ENCODE measurements around the gene TLNRD1. TPM values are rescaled to one million over a fixed set of nuclear protein-coding genes. Genes with fewer than 3 reads are reported as not detected.

The TLNRD1 gene
- polyA plus RNA-seq, 3 donors, result 7.1 to 10.8 (median 8.4) TPM

DNA sequence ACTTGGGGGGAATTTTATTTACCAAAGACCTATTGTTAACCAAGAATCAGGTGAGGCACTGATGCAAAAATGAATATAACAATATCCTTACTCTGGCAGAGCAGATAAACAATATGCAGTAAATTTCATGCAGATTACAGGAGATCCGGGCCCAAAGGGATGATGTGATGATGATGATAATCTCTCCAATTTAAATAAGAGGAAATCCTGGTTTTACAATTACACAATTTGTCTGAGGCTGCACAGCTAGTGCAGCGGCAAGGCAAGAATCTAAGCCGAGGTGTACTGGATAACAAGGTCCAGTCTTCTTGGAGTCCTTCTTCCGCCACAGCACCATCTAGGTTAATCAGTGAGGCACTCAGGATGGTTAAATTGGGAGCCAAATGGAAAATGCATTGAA lies 8.7 kb upstream of the TLNRD1 start:
- DNase-seq (ENCODE audit: extremely low read depth in 1 of 11, low read depth in 9 of 11, low spot score in 4 of 11), result no peak

- DNase-seq (ENCODE audit: extremely low read depth in 1 of 11, low read depth in 9 of 11, low spot score in 4 of 11), result no peak
These were observed 8.3 kb upstream of the TLNRD1 start for GRCh38 chr15:80992441-80992840.

DNA sequence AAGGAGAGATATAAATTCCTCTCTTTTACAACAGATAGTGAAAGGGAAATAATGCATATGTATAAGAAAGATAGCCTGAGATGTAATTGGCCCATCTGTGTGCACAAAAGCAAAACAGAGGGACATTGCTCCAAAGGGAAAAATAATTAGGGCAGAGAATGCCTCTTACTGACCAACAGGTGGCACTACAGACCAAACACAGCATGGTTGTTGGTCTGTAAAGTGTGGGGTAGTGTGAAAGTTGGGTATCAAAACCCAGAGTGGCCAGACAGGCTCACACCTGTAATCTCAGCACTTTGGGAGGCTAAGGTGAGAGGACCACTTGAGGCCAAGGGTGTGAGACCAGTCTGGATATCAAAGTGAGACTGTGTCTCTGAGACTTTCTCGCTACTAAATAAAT lies 4.5 kb upstream of the TLNRD1 start:
- no peak for DNase-seq (ENCODE audit: extremely low read depth in 1 of 11, low read depth in 9 of 11, low spot score in 4 of 11)

DNA sequence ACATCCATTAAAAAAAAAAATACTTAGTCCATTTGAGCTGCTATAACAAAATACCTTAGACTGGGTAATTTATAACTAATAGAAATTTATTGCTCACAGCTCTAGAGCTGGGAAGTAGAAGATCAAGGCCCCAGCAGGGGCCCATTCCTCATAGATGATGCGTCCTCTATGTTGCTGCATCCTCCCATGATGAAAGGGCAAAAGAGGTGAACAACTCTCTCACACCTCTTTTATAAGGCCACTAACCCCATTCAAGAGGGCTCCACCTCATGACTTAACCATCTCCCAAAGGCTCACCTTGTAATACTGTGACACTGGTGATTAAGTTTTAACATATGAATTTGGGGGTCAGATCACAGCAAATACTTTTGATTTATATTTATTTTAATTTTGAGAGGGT lies 3.0 kb upstream of the TLNRD1 start:
- no peak for DNase-seq (ENCODE audit: extremely low read depth in 1 of 11, low read depth in 9 of 11, low spot score in 4 of 11)

- DNase-seq (ENCODE audit: extremely low read depth in 1 of 11, low read depth in 9 of 11, low spot score in 4 of 11), result no peak
These were observed 2.5 kb upstream of the TLNRD1 start for GRCh38 chr15:80998251-80998650.

DNA sequence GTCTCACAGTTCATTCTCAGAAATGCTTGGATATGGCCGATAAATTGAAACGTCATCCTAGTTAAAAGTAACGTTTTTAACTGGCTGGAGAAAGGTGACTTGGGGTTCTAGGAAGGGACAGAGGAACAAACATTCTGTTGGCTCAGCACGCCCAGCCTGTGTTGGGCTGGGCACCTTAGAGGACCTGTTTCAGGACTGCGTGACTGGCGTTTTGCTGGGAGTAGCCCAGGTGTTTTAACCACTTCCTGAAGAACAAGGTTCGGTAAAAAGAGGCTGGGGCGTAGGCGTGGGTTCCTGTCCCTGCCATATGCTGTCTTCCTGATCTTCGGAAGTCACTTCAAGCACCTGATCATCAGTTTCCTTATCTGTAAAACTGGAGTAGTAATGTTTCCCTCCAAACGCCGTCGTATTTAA lies 1.1 kb upstream of the TLNRD1 start:
- DNase-seq (ENCODE audit: extremely low read depth in 1 of 11, low read depth in 9 of 11, low spot score in 4 of 11), result no peak

GRCh38 chr15:81000144-81000623 lies 539 bp upstream of the TLNRD1 start:
- DNase-seq (ENCODE audit: extremely low read depth in 1 of 11, low read depth in 9 of 11, low spot score in 4 of 11), result peak in 1 of 11 donors; percentile 30

GRCh38 chr15:81001152-81002008 lies 657 bp downstream of the TLNRD1 start:
- peak in 3 of 11 donors; percentile 26 to 45 (median 39) for DNase-seq (ENCODE audit: extremely low read depth in 1 of 11, low read depth in 9 of 11, low spot score in 4 of 11)

DNA sequence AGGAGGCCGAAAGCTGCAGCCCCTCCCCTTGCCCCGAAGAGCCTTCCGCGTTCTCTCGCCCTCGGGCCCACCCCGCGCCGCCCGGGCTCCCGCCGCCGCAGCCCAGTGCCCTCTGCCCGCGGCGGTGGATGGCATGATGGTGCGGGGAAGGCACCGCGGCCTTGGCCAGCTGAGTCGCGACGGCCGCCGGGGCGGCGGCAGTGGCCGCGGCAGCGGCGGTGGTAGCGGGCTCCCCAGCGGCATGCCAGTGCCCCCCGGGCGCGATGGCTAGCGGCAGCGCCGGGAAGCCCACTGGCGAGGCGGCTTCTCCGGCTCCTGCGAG lies 1.2 kb downstream of the TLNRD1 start:
- peak in 1 of 11 donors; percentile 15 for DNase-seq (ENCODE audit: extremely low read depth in 1 of 11, low read depth in 9 of 11, low spot score in 4 of 11)

DNA sequence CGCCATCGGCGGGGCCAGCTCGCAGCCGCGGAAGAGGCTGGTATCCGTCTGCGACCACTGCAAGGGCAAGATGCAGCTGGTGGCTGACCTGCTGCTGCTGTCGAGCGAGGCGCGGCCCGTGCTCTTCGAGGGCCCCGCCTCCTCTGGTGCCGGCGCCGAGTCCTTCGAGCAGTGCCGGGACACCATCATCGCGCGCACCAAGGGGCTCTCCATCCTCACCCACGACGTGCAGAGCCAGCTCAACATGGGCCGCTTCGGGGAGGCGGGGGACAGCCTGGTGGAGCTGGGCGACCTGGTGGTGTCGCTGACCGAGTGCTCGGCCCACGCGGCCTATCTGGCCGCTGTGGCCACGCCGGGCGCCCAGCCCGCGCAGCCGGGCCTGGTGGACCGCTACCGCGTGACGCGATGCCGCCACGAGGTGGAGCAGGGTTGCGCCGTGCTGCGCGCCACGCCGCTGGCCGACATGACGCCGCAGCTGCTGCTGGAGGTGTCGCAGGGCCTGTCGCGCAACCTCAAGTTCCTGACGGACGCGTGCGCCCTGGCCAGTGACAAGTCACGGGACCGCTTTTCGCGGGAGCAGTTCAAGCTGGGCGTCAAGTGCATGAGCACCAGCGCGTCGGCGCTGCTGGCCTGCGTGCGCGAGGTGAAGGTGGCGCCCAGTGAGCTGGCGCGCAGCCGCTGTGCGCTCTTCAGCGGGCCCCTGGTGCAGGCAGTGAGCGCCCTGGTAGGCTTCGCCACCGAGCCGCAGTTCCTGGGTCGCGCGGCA lies 1.8 kb downstream of the TLNRD1 start:
- DNase-seq (ENCODE audit: extremely low read depth in 1 of 11, low read depth in 9 of 11, low spot score in 4 of 11), result no peak

GRCh38 chr15:81003097-81003350 lies 2.3 kb downstream of the TLNRD1 start:
- DNase-seq (ENCODE audit: extremely low read depth in 1 of 11, low read depth in 9 of 11, low spot score in 4 of 11), result no peak

- no peak for DNase-seq (ENCODE audit: extremely low read depth in 1 of 11, low read depth in 9 of 11, low spot score in 4 of 11)
These were observed 5.4 kb downstream of the TLNRD1 start for GRCh38 chr15:81006124-81006523.

- DNase-seq (ENCODE audit: extremely low read depth in 1 of 11, low read depth in 9 of 11, low spot score in 4 of 11), result no peak
These were observed 6.8 kb downstream of the TLNRD1 start for GRCh38 chr15:81007428-81008064.

- DNase-seq (ENCODE audit: extremely low read depth in 1 of 11, low read depth in 9 of 11, low spot score in 4 of 11), result no peak
These were observed 7.6 kb downstream of the TLNRD1 start for GRCh38 chr15:81008312-81008711.

DNA sequence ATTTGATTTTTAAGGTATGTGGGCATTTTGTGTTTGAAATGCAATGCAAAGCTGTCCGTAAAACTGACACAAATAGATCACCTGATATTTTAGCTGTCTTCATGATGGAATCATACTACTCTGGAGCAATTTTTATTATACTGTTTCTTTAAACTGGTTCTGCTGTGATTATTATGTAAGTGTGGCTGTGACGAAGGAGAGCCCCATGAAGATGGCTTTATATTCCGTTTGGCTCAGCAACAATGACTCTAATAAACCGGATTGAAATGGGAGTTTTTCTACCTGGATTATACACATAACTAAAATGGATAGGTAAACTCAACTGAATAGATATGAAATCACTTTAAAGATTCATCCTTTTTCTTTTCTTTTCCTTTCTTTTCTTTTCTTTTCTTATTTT lies 9.4 kb downstream of the TLNRD1 start:
- no peak for DNase-seq (ENCODE audit: extremely low read depth in 1 of 11, low read depth in 9 of 11, low spot score in 4 of 11)

DNA sequence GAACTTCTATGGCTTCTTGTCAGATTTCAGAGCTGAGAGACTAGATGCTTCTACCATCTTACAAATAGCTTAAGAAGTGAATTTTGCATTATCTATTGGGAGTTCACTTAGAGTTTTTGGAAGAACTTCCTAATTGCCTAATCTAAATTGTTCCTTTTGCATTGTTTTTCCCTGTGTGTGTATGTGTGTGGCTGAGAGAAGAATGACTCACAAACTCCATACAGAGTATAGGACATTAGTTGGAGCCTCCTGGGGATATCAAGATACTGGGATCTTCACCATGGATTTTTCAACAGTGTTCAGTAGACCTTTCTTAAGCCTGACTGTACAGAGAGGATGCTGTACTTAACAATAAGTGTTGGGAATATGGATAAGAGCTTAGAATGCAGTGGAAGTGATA lies 10.9 kb downstream of the TLNRD1 start:
- no peak for DNase-seq (ENCODE audit: extremely low read depth in 1 of 11, low read depth in 9 of 11, low spot score in 4 of 11)

DNA sequence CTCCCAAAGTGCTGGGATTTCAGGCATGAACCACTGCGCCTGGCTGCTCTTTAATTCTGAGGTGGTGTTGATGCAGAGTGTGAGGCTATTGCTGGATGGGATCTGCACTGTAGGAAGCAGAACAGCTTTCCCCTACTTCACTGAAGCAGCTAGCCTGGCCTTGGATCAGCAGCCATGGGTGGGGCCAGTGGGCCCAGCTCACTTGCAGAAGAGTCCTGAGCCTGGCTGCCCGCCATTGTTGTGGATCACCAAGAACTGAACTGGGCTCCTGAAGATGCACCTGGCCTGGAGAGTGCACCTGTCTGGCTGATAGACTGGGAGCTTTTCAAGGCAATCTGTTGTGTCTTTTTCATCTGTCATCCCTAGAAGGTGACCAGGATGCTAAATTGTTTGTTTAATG lies 11.9 kb downstream of the TLNRD1 start:
- DNase-seq (ENCODE audit: extremely low read depth in 1 of 11, low read depth in 9 of 11, low spot score in 4 of 11), result no peak

DNA sequence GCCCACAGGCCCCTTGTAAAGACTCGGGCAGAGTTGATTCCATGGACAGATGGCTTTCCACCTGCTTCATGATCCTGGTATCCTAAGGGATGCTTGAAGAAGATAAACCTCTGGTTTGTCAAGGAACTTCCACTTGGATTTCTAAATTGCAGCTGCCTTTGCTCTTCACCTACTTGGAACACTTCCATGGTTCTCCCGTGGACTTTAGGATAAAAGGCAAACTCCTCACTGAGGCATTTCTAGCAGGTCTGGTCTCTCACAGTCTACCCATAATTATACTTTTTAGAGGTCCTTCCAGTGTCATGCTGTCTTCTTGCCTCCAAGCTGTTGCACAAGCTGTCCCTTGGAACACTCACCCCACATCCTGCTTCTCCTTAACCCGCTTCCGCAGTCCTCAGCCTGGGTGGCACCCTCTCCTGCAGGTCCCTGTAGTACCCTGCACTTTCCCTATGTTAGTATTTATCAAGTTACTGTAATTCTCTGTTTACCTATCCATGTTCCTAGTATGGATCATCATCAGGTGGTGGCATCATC lies 12.7 kb downstream of the TLNRD1 start:
- no peak for DNase-seq (ENCODE audit: extremely low read depth in 1 of 11, low read depth in 9 of 11, low spot score in 4 of 11)

- no peak for DNase-seq (ENCODE audit: extremely low read depth in 1 of 11, low read depth in 9 of 11, low spot score in 4 of 11)
These were observed 13.8 kb downstream of the TLNRD1 start for GRCh38 chr15:81014446-81015093.

Data from renal cortex interstitium (tissue), 11 donors.